ENCODE measurements around the gene GAS7.

- TF ChIP-seq CTCF (IDR thresholded peaks at IDR 0.05) (no peak), POLR2A (IDR thresholded peaks at IDR 0.05) (no peak), EP300 (IDR thresholded peaks at IDR 0.05) (no peak)
Measured at GRCh38 chr17:10072556-10073425, 125.6 kb downstream of the GAS7 start.
